Immature natural killer cell (primary cell): ENCODE measurements around the gene EPN1. TPM values are rescaled to one million over a fixed set of nuclear protein-coding genes. Genes with fewer than 3 reads are reported as not detected.

Experiments
- DNase-seq, 3 donors: peaks; one replicate each; pipeline ENCODE4 v3.0.0; 2022; ENCODE audit warnings: mixed read lengths in 1 of 3
- H3K27ac Mint-ChIP-seq, 6 donors: one replicate each; pipeline ENCODE4 v1.8.0; 2020; ENCODE audit warnings: mixed read lengths in 6 of 6, mild to moderate bottlenecking in 5 of 6, inconsistent platforms in 4 of 6, moderate library complexity in 3 of 6
- H3K27me3 Mint-ChIP-seq, 3 donors: one replicate each; pipeline ENCODE4 v1.8.0; 2020 to 2021; ENCODE audit warnings: low read depth in 3 of 3, mild to moderate bottlenecking in 3 of 3, mixed read lengths in 3 of 3, moderate library complexity in 3 of 3, inconsistent platforms in 1 of 3
- H3K36me3 Mint-ChIP-seq, 3 donors: one replicate each; pipeline ENCODE4 v1.8.0; 2020; ENCODE audit warnings: mixed read lengths in 3 of 3, inconsistent platforms in 2 of 3, mild to moderate bottlenecking in 2 of 3
- H3K4me1 Mint-ChIP-seq, 2 donors: one replicate each; pipeline ENCODE4 v1.8.0; 2020; ENCODE audit warnings: inconsistent platforms in 2 of 2, mild to moderate bottlenecking in 2 of 2, mixed read lengths in 2 of 2, moderate library complexity in 1 of 2
- H3K4me3 Mint-ChIP-seq, 5 donors: one replicate each; pipeline ENCODE4 v1.8.0; 2020; ENCODE audit warnings: mild to moderate bottlenecking in 5 of 5, mixed read lengths in 5 of 5, inconsistent platforms in 3 of 5, moderate library complexity in 3 of 5
- H3K9me3 Mint-ChIP-seq, 6 donors: one replicate each; pipeline ENCODE4 v1.8.0; 2020; ENCODE audit warnings: mild to moderate bottlenecking in 6 of 6, mixed read lengths in 6 of 6, inconsistent platforms in 4 of 6, moderate library complexity in 3 of 6
- polyA plus RNA-seq, 3 donors: library from polyadenylated mRNA; unstranded; fragments of 300-500 nt; fragmentation: Illumina TruSeq; gene quantifications; one replicate each; pipeline ENCODE4 v1.2.3, GENCODE V29; 2021

The EPN1 gene
- polyA plus RNA-seq, 3 donors from 2014 or later = 3.0 to 15.3 (median 3.7) TPM

DNA sequence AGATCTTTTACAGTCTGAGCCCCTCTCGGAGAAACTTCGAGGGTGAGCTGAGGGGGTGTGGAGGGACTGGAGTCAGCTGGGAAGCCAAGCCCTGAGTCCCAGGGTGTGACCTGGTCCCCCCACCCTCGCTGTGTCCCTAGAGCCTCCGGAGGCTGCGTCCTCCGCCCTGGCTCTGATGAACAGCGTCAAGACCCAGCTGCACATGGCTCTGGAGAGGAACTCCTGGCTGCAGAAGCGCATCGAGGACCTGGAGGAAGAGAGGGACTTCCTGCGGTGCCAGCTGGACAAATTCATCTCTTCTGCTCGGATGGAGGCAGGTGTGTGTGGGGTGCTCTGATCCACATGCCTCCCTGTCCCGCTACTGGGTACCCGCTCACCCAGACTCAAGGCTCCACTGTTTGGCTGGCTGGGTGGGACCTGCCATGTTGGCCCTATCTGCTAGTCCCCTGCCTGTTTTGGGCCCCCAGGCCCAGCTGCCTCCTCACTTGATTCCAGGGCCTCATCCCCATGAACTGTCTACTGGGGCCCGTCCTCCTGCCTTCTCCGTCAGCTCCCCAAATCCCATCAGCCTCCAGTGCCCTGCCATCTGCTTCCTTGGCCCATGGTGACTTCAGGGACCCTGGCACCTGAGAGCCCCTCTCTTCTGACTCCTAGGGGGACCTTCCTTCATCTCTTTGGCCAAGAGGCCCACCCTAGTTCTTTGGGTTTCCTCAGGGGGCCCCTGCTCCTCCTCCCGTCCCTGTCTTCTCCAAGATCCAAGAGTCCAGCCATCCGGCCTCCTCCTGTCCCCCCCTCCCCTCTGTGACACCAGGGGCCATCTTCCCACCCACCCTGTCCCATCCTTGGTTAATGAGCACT, 25.5 kb upstream of the EPN1 start:
- no peaks in the 10 kb centered on the region for H3K36me3 Mint-ChIP-seq
- peaks cover 9 to 31% of the 10 kb centered on the region in 2 donors for H3K4me1 Mint-ChIP-seq
- H3K27me3 Mint-ChIP-seq = peaks cover 11 to 19% (median 12%) of the 10 kb centered on the region in 3 donors
- H3K27ac Mint-ChIP-seq = peak overlapping the region in 2 of 6 donors; percentile 40 to 62
- H3K9me3 Mint-ChIP-seq = no peaks in the 10 kb centered on the region
- DNase-seq = no peak
- H3K4me3 Mint-ChIP-seq = peak overlapping the region; percentile 57 to 74 (median 61)

GRCh38 chr19:55650126-55650557, 24.9 kb upstream of the EPN1 start:
- no peak overlapping the region for H3K27ac Mint-ChIP-seq
- H3K27me3 Mint-ChIP-seq = peaks cover 14 to 25% (median 15%) of the 10 kb centered on the region in 3 donors
- H3K4me1 Mint-ChIP-seq = peaks cover 9 to 29% of the 10 kb centered on the region in 2 donors
- no peak for DNase-seq
- H3K4me3 Mint-ChIP-seq = peak overlapping the region in 4 of 5 donors; percentile 17 to 52 (median 36)
- H3K36me3 Mint-ChIP-seq = no peaks in the 10 kb centered on the region
- H3K9me3 Mint-ChIP-seq = no peaks in the 10 kb centered on the region

DNA sequence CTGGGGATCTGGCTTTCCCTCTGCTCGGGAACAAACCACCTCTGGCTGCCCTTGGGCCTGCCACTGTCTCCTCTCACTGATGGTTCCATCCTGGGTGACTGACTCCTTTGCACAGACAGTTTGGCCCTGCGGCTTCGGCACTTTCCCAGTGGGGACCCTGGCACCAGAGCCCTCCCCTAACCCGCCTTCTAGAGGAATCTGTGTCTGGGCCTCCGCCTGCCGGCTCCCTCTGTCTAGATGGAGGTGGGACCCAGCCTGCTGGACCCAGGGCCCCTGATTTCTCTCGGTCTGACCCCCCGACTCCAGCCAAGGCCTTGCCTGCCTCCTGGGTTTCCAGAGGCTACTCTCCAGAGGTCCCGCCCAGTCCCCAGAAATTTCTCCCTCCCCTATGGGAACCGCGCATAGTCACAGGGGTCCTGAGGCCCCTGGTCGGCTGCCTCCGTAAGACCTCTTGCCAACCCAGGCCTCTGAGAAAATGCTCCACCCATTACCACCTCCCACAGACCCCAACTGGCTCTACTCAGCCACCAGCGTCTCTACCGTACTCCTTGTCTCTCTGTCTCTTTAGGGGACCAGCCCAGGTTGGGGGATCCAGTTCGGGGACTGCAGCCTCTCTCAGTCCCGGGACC, 24.3 kb upstream of the EPN1 start:
- H3K36me3 Mint-ChIP-seq = no peaks in the 10 kb centered on the region
- H3K27ac Mint-ChIP-seq = no peak overlapping the region
- DNase-seq = no peak
- peaks cover 12 to 30% of the 10 kb centered on the region in 2 donors for H3K4me1 Mint-ChIP-seq
- H3K9me3 Mint-ChIP-seq = no peaks in the 10 kb centered on the region
- peak overlapping the region in 4 of 5 donors; percentile 29 to 52 (median 46) for H3K4me3 Mint-ChIP-seq
- peaks cover 17 to 27% (median 19%) of the 10 kb centered on the region in 3 donors for H3K27me3 Mint-ChIP-seq

GRCh38 chr19:55651236-55651635, 23.8 kb upstream of the EPN1 start:
- Mint-ChIP-seq H3K27me3 (peaks cover 17 to 28% (median 23%) of the 10 kb centered on the region in 3 donors), H3K4me3 (peak overlapping the region in 1 of 5 donors; percentile 49)

DNA sequence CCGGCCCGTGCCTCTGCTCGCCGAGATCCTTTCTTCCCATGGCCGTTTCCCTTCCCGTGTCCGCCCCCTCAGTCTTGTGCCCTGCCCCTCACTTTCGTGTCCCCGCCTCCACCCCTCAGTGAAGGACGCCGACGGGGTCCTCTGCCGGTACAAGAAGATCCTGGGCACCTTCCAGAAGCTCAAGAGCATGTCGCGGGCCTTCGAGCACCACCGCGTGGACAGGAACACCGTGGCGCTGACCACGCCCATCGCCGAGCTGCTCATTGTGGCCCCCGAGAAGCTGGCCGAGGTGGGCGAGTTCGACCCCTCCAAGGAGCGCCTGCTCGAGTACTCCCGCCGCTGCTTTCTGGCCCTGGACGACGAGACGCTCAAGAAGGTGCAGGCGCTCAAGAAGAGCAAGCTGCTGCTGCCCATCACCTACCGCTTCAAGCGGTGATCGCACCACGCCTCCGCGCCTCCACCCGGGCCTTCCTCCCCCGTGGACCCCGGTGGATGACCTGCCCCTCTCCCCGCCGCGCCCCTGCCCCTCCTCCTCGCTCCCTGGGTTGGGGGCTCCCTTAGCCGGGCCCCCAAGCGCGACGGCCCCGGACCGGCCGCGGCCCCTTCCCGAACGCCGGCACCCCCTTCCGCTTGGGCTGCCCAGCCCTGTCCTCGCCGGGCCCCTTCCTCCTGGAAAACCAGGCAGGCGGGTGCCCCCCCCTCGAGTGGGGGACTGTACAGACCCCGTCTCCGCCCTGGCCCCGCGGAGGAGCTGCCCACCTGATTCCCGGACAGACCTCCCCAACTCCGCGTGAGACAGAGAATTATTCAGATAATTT, 22.5 kb upstream of the EPN1 start:
- Mint-ChIP-seq H3K9me3 (no peaks in the 10 kb centered on the region), H3K27me3 (peaks cover 17 to 29% (median 26%) of the 10 kb centered on the region in 3 donors), H3K4me1 (peaks cover 24 to 41% of the 10 kb centered on the region in 2 donors), H3K4me3 (peak overlapping the region in 1 of 5 donors; percentile 33), H3K27ac (peak overlapping the region in 1 of 6 donors; percentile 62), H3K36me3 (no peaks in the 10 kb centered on the region)
- DNase-seq = no peak

More at GRCh38 chr19:55651236-55651635, 23.8 kb upstream of the EPN1 start:
- no peaks in the 10 kb centered on the region for H3K9me3 Mint-ChIP-seq
- no peak overlapping the region for H3K27ac Mint-ChIP-seq
- peaks cover 18 to 35% of the 10 kb centered on the region in 2 donors for H3K4me1 Mint-ChIP-seq
- DNase-seq = no peak
- no peaks in the 10 kb centered on the region for H3K36me3 Mint-ChIP-seq

DNA sequence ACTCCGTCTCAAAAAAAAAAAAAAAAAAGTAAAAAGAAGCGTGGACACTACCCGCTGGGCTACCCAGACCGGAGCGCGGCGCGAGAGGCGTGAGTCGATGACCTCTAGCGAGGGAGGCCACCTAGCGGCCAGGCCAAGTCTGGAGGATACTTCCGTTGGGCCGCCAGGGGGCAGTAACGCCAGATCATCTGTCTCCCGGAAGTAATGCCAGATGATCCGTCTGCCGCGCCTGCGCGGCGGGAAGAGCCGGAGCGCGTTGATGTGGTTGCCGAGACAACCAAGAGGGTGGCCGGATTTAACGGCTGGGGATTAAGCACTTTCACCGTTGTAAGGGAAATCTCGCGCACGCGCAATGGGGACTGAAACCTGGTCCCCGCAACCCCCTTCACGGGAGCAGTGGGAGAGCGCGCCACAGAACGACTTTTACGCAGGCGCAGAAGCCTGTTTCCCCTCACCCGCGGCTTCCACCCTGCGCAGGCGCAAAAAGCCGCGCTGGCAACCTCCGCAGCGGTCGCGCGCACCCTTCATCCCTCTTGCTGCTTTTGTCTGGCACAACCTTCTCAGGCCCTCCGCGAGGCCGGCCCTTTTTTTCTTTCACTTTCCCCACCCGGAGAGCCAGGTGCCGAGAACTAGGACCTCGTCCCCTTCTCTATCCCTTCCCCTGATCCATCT, 21.2 kb upstream of the EPN1 start:
- Mint-ChIP-seq H3K4me1 (peaks cover 32 to 46% of the 10 kb centered on the region in 2 donors), H3K36me3 (no peaks in the 10 kb centered on the region), H3K9me3 (no peaks in the 10 kb centered on the region), H3K27ac (peak overlapping the region; percentile 94 to 99 (median 98)), H3K4me3 (peak overlapping the region; percentile 92 to 99 (median 94)), H3K27me3 (peaks cover 17 to 26% (median 26%) of the 10 kb centered on the region in 3 donors)
- DNase-seq = peak; percentile 99 to 100 (median 100)

DNA sequence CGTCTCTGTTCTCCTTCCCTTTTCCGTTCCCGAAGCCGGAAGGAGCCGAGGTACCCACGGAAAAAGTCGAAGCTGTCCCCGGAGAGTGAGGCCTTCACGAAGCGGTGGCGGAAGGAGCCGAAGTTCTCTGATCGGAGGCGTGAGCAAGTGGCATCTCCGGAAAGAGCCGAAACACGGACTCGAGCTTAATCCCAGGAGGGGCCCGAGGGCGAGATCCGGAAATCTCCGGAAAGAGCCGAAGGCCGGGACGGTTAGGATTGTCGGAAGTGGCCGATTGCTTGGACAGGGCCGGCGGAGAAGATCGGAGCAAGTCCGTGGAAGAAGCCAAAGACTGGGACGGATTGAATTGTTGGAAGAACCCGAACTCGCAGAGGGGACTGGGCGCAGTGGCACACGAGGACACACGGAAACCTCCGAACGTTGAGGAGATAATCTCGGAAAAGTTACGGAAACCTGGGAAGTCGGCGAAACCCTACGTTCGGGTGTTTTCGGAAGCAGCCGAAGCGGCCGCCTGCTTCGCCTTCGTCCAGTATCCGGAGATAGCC, 20.6 kb upstream of the EPN1 start:
- Mint-ChIP-seq H3K27me3 (peaks cover 17 to 26% (median 26%) of the 10 kb centered on the region in 3 donors), H3K36me3 (peaks cover 0 to 2% (median 0%) of the 10 kb centered on the region in 3 donors), H3K27ac (peak overlapping the region; percentile 94 to 99 (median 98)), H3K9me3 (no peaks in the 10 kb centered on the region), H3K4me1 (peaks cover 36 to 48% of the 10 kb centered on the region in 2 donors), H3K4me3 (peak overlapping the region; percentile 92 to 99 (median 94))
- peak; percentile 99 to 100 (median 100) for DNase-seq

DNA sequence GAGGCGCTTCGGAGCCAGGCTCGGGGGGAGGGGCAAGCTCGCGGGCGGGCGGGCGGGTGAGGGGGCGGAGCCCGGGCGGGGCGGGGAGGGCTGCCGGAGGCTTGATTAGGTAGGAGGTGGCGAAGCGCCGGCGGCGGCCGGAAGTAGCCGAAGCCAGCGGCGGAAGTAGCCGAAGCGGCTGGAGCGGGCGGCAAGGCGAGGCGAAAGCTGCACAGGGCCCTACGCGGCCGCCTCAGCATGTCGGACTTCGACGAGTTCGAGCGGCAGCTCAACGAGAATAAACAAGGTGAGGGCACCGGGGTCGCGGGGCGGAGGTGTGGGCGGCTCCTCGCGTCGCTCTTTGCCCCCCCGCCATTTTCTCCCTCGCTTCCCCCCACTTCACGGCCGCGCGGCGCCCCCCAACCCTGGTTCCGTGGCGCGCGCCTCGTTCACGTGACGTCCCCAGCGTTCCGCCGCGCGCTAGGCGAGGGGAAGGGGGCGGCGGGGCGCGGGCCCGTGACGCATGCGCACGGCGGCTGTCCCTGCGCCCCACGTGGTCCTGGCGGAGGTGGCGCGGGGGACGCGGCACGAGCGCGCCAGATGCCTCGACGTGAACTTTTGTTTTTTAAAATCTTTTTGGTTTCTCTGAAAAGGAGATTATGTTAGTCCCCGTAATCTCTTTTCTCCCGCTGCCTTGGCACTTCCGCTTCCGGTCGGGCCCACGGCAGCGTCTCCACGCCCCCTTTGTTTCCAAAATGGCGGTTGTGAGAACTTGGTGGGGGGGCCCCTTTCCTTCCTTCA, 20.0 kb upstream of the EPN1 start, which contains the start of gene U2AF2:
Gene U2AF2, plus strand, starts transcription at position 168 of the 780 bp plus-strand sequence. Its CDS starts 70 bp downstream, at position 238.
- H3K4me3 Mint-ChIP-seq = peak within 1 kb of the TSS; percentile 92 to 99 (median 94)
- H3K27me3 Mint-ChIP-seq = peaks cover 17 to 26% (median 24%) of the 10 kb centered on the region in 3 donors
- peak within 1 kb of the TSS; percentile 95 to 99 (median 98) for H3K27ac Mint-ChIP-seq
- peaks cover 40 to 49% of the 10 kb centered on the region in 2 donors for H3K4me1 Mint-ChIP-seq
- peak; percentile 93 to 96 (median 96) for DNase-seq
- peaks cover 0 to 5% (median 0%) of the 10 kb centered on the region in 3 donors for H3K36me3 Mint-ChIP-seq
- H3K9me3 Mint-ChIP-seq = no peaks in the 10 kb centered on the region

DNA sequence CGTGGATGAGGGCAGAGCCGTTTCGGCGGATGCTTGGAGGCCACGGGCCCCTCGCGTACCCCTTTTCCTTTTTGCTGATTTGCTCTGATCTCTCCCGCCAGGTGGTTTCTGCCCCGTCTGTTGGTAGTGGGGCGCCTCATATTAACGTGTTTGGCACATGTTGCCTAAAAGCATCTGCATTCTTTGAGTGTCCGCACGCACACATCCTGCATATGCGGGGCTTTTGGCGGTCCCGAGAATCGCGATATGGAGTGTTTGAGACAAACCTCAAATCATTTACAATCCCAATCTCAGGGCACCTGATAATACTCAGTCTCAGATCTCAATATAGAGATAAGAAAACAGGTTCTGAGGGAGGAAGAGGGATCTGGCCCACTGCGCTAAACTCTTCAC, 19.4 kb upstream of the EPN1 start:
- DNase-seq = no peak
- peak overlapping the region; percentile 92 to 99 (median 94) for H3K4me3 Mint-ChIP-seq
- peak overlapping the region; percentile 95 to 99 (median 97) for H3K27ac Mint-ChIP-seq
- H3K4me1 Mint-ChIP-seq = peaks cover 40 to 45% of the 10 kb centered on the region in 2 donors
- peaks cover 0 to 5% (median 0%) of the 10 kb centered on the region in 3 donors for H3K36me3 Mint-ChIP-seq
- H3K9me3 Mint-ChIP-seq = no peaks in the 10 kb centered on the region
- H3K27me3 Mint-ChIP-seq = peaks cover 15 to 26% (median 24%) of the 10 kb centered on the region in 3 donors

- Mint-ChIP-seq H3K4me3 (peak overlapping the region; percentile 92 to 99 (median 94)), H3K27ac (peak overlapping the region; percentile 95 to 99 (median 97)), H3K4me1 (peaks cover 40 to 45% of the 10 kb centered on the region in 2 donors)
Measured at GRCh38 chr19:55656552-55656951, 18.5 kb upstream of the EPN1 start.

GRCh38 chr19:55656988-55657747, 17.9 kb upstream of the EPN1 start:
- Mint-ChIP-seq H3K4me3 (peak overlapping the region; percentile 72 to 98 (median 94)), H3K36me3 (peaks cover 0 to 10% (median 4%) of the 10 kb centered on the region in 3 donors), H3K9me3 (no peaks in the 10 kb centered on the region), H3K4me1 (peaks cover 47 to 49% of the 10 kb centered on the region in 2 donors), H3K27me3 (peaks cover 15 to 29% (median 24%) of the 10 kb centered on the region in 3 donors), H3K27ac (peak overlapping the region; percentile 46 to 97 (median 72))
- no peak for DNase-seq

More at GRCh38 chr19:55656552-55656951, 18.5 kb upstream of the EPN1 start:
- peaks cover 15 to 26% (median 24%) of the 10 kb centered on the region in 3 donors for H3K27me3 Mint-ChIP-seq
- no peaks in the 10 kb centered on the region for H3K9me3 Mint-ChIP-seq
- DNase-seq = no peak
- peaks cover 0 to 5% (median 0%) of the 10 kb centered on the region in 3 donors for H3K36me3 Mint-ChIP-seq
